Ishikawa (cell line): ENCODE results near the gene ASPN.

Experiments used
- CEBPB ChIP-seq: IDR thresholded peaks from 2 replicates; pipeline ENCODE4 v1.6.1; 2012
- CREB1 ChIP-seq: IDR thresholded peaks from 2 replicates; pipeline ENCODE4 v1.6.1; 2012; ENCODE audit warnings: low read depth
- EGR1 ChIP-seq: IDR thresholded peaks from 2 replicates; pipeline ENCODE4 v1.6.1; 2012
- EP300 ChIP-seq: IDR thresholded peaks from 2 replicates; pipeline ENCODE4 v1.6.1; 2012; ENCODE audit warnings: borderline replicate concordance
- FOXM1 ChIP-seq: IDR thresholded peaks from 2 replicates; pipeline ENCODE4 v1.6.1; 2012; ENCODE audit warnings: low read depth, borderline replicate concordance
- MAX ChIP-seq: IDR thresholded peaks from 2 replicates; pipeline ENCODE4 v1.6.1; 2012
- NFIC ChIP-seq: IDR thresholded peaks from 2 replicates; pipeline ENCODE4 v1.6.1; 2012
- RAD21 ChIP-seq: IDR thresholded peaks from 2 replicates; pipeline ENCODE4 v1.6.1; 2012; ENCODE audit warnings: low read depth
- REST ChIP-seq: IDR thresholded peaks from 2 replicates; pipeline ENCODE4 v1.6.1; 2012; ENCODE audit warnings: low read depth, mild to moderate bottlenecking
- TAF1 ChIP-seq: IDR thresholded peaks from 2 replicates; pipeline ENCODE4 v1.6.1; 2012; ENCODE audit warnings: low read depth, mild to moderate bottlenecking
- TCF12 ChIP-seq: IDR thresholded peaks from 2 replicates; pipeline ENCODE4 v1.6.1; 2012; ENCODE audit warnings: low read depth
- TEAD4 ChIP-seq: IDR thresholded peaks from 2 replicates; pipeline ENCODE4 v1.6.1; 2012
- USF1 ChIP-seq: IDR thresholded peaks from 2 replicates; pipeline ENCODE4 v1.6.1; 2012
- YY1 ChIP-seq: IDR thresholded peaks from 2 replicates; pipeline ENCODE4 v1.6.1; 2012; ENCODE audit warnings: low read depth
- ZBTB7A ChIP-seq: IDR thresholded peaks from 2 replicates; pipeline ENCODE4 v1.6.1; 2012; ENCODE audit warnings: low read depth

The ASPN gene

GRCh38 chr9:92488681-92489550, 6.6 kb upstream of the ASPN start:
- TF ChIP-seq REST = no peak
- TF ChIP-seq TEAD4 = no peak
- no peak for TF ChIP-seq TAF1
- no peak for TF ChIP-seq CEBPB
- TF ChIP-seq EP300 = no peak
- no peak for TF ChIP-seq YY1
- TF ChIP-seq TCF12 = no peak
- TF ChIP-seq ZBTB7A = no peak
- TF ChIP-seq USF1 = no peak
- no peak for TF ChIP-seq MAX
- no peak for TF ChIP-seq EGR1

GRCh38 chr9:92486371-92486770, 4.1 kb upstream of the ASPN start:
- TF ChIP-seq TCF12 = no peak

- TF ChIP-seq TCF12 (no peak), NFIC (no peak), REST (no peak), EGR1 (no peak), MAX (no peak), TAF1 (no peak), TEAD4 (no peak), CREB1 (no peak), USF1 (no peak), CEBPB (no peak), RAD21 (no peak), EP300 (no peak), YY1 (no peak), FOXM1 (no peak), ZBTB7A (no peak)
Measured at GRCh38 chr9:92484563-92484962, 2.3 kb upstream of the ASPN start.

- no peak for TF ChIP-seq EP300
Measured at GRCh38 chr9:92483627-92484545, 1.6 kb upstream of the ASPN start.

- no peak for TF ChIP-seq TAF1
- no peak for TF ChIP-seq CEBPB
- TF ChIP-seq TEAD4 = no peak
- no peak for TF ChIP-seq RAD21
- TF ChIP-seq FOXM1 = no peak
- no peak for TF ChIP-seq YY1
- no peak for TF ChIP-seq EGR1
- no peak for TF ChIP-seq NFIC
- no peak for TF ChIP-seq TCF12
- TF ChIP-seq ZBTB7A = no peak
- no peak for TF ChIP-seq USF1
- TF ChIP-seq CREB1 = no peak
- TF ChIP-seq EP300 = no peak
- TF ChIP-seq MAX = no peak
- TF ChIP-seq REST = no peak
Measured at GRCh38 chr9:92482805-92483204, 499 bp upstream of the ASPN start.
